ENCODE measurements around the gene SIK3. TPM values are rescaled to one million over a fixed set of nuclear protein-coding genes. Genes with fewer than 3 reads are reported as not detected.

The SIK3 gene
- total RNA-seq, 1 donor from 2014 or later = 61.0 TPM

- Mint-ChIP-seq H3K4me1 (ENCODE audit: low read depth) (peaks cover 6% of the 10 kb centered on the region), H3K27ac (peak overlapping the region; percentile 3), H3K36me3 (ENCODE audit: insufficient read depth) (peaks cover 21% of the 10 kb centered on the region), H3K27me3 (no peaks in the 10 kb centered on the region), H3K9me3 (ENCODE audit: low read depth) (no peaks in the 10 kb centered on the region), H3K4me3 (ENCODE audit: low read depth) (no peak overlapping the region)
- TF ChIP-seq, protein P1, sequence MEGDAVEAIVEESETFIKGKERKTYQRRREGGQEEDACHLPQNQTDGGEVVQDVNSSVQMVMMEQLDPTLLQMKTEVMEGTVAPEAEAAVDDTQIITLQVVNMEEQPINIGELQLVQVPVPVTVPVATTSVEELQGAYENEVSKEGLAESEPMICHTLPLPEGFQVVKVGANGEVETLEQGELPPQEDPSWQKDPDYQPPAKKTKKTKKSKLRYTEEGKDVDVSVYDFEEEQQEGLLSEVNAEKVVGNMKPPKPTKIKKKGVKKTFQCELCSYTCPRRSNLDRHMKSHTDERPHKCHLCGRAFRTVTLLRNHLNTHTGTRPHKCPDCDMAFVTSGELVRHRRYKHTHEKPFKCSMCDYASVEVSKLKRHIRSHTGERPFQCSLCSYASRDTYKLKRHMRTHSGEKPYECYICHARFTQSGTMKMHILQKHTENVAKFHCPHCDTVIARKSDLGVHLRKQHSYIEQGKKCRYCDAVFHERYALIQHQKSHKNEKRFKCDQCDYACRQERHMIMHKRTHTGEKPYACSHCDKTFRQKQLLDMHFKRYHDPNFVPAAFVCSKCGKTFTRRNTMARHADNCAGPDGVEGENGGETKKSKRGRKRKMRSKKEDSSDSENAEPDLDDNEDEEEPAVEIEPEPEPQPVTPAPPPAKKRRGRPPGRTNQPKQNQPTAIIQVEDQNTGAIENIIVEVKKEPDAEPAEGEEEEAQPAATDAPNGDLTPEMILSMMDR (IDR thresholded peaks at IDR 0.05; ENCODE audit: unreplicated experiment) = no peak
- DNase-seq (ENCODE audit: low spot score, unreplicated experiment) = no peak
Measured at GRCh38 chr11:116849486-116849885, 248.7 kb downstream of the SIK3 start.

DNA sequence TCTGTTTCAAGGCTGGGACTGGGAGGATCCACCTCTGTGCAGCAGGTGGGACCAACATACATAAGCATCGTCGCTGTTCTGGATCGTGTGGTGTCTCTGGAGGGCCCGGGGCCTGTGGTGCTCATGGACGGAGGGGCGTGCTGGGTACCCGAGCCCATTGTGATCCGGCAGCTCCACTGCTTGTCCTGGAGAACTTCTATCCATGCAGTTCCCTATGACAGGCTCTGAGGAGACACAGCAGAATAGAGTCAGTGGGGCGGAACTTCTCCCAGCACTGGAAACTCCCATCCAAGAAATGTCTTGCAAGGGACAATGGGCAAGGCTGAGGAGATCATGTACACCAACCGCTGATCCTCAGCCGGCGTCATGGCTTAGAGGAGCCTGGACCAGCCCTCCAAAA, 249.2 kb downstream of the SIK3 start:
- TF ChIP-seq, protein P1 (IDR thresholded peaks at IDR 0.05; ENCODE audit: unreplicated experiment) = no peak
- no peak overlapping the region for H3K4me3 Mint-ChIP-seq (ENCODE audit: low read depth)

DNA sequence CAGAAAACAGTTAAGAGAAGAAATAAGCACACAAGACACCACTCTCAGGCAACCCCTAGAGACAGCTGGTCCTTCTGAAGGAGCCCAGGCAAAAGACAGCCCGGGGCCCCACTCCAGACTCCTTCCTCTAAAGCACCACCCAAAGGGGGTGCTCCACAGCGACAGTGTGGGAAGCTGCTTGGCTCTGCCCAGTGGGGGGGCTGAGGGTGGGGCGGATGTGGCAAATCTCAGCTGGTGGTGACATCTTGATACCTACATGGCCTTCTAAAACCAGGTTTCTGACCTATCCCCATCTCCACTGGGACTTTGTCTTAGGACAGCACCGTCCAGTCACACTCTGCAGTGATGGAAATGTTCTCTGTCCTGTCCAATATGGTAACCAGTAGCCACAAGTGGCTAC, 250.6 kb downstream of the SIK3 start:
- H3K27ac Mint-ChIP-seq = no peak overlapping the region
- peaks cover 22% of the 10 kb centered on the region for H3K36me3 Mint-ChIP-seq (ENCODE audit: insufficient read depth)
- TF ChIP-seq, protein P1 (IDR thresholded peaks at IDR 0.05; ENCODE audit: unreplicated experiment) = no peak
- no peaks in the 10 kb centered on the region for H3K27me3 Mint-ChIP-seq
- no peak for DNase-seq (ENCODE audit: low spot score, unreplicated experiment)
- H3K4me1 Mint-ChIP-seq (ENCODE audit: low read depth) = peaks cover 14% of the 10 kb centered on the region
- no peaks in the 10 kb centered on the region for H3K9me3 Mint-ChIP-seq (ENCODE audit: low read depth)
- no peak overlapping the region for H3K4me3 Mint-ChIP-seq (ENCODE audit: low read depth)

More for the DNA sequence above, 249.2 kb downstream of the SIK3 start:
- H3K27ac Mint-ChIP-seq = no peak overlapping the region
- DNase-seq (ENCODE audit: low spot score, unreplicated experiment) = no peak
- H3K9me3 Mint-ChIP-seq (ENCODE audit: low read depth) = no peaks in the 10 kb centered on the region
- H3K27me3 Mint-ChIP-seq = no peaks in the 10 kb centered on the region
- peaks cover 6% of the 10 kb centered on the region for H3K4me1 Mint-ChIP-seq (ENCODE audit: low read depth)
- peaks cover 20% of the 10 kb centered on the region for H3K36me3 Mint-ChIP-seq (ENCODE audit: insufficient read depth)

GRCh38 chr11:116844722-116845121, 253.5 kb downstream of the SIK3 start:
- H3K4me3 Mint-ChIP-seq (ENCODE audit: low read depth) = no peak overlapping the region
- H3K27ac Mint-ChIP-seq = no peak overlapping the region

GRCh38 chr11:116843661-116844060, 254.6 kb downstream of the SIK3 start:
- Mint-ChIP-seq H3K27ac (peak overlapping the region; percentile 44), H3K4me1 (ENCODE audit: low read depth) (peaks cover 13% of the 10 kb centered on the region), H3K9me3 (ENCODE audit: low read depth) (no peaks in the 10 kb centered on the region), H3K4me3 (ENCODE audit: low read depth) (no peak overlapping the region), H3K36me3 (ENCODE audit: insufficient read depth) (peaks cover 19% of the 10 kb centered on the region), H3K27me3 (no peaks in the 10 kb centered on the region)
- TF ChIP-seq, protein P1 (IDR thresholded peaks at IDR 0.05; ENCODE audit: unreplicated experiment) = no peak
- no peak for DNase-seq (ENCODE audit: low spot score, unreplicated experiment)

More at GRCh38 chr11:116844722-116845121, 253.5 kb downstream of the SIK3 start:
- Mint-ChIP-seq H3K36me3 (ENCODE audit: insufficient read depth) (peaks cover 19% of the 10 kb centered on the region), H3K27me3 (no peaks in the 10 kb centered on the region), H3K9me3 (ENCODE audit: low read depth) (no peaks in the 10 kb centered on the region), H3K4me1 (ENCODE audit: low read depth) (peaks cover 11% of the 10 kb centered on the region)
- TF ChIP-seq, protein P1 (IDR thresholded peaks at IDR 0.05; ENCODE audit: unreplicated experiment) = no peak
- DNase-seq (ENCODE audit: low spot score, unreplicated experiment) = no peak
